ENCODE measurements around the gene MAGEB16.

- TF ChIP-seq CTCF (IDR thresholded peaks at IDR 0.05) = no peak
- TF ChIP-seq EP300 (IDR thresholded peaks at IDR 0.05) = no peak
- TF ChIP-seq POLR2A (IDR thresholded peaks at IDR 0.05) = no peak
Measured at GRCh38 chrX:35842674-35843073, 44.5 kb downstream of the MAGEB16 start.

All from gastroesophageal sphincter (tissue), 3 donors.